ENCODE data around the gene GPC3. TPM values are rescaled to one million over a fixed set of nuclear protein-coding genes. Genes with fewer than 3 reads are reported as not detected.

Gene GPC3
- total RNA-seq, 3 donors from 2014 or later (not counting 1 experiment from before 2014, with no cell fraction given), result not detected

- H3K27me3 Mint-ChIP-seq (ENCODE audit: low read depth in 2 of 2), result peaks cover 4 to 15% of the 10 kb centered on the region in 2 donors
These were observed 338.7 kb downstream of the GPC3 start for GRCh38 chrX:133646719-133647116.

GRCh38 chrX:133645977-133646718 lies 339.2 kb downstream of the GPC3 start:
- TF ChIP-seq, protein P1, sequence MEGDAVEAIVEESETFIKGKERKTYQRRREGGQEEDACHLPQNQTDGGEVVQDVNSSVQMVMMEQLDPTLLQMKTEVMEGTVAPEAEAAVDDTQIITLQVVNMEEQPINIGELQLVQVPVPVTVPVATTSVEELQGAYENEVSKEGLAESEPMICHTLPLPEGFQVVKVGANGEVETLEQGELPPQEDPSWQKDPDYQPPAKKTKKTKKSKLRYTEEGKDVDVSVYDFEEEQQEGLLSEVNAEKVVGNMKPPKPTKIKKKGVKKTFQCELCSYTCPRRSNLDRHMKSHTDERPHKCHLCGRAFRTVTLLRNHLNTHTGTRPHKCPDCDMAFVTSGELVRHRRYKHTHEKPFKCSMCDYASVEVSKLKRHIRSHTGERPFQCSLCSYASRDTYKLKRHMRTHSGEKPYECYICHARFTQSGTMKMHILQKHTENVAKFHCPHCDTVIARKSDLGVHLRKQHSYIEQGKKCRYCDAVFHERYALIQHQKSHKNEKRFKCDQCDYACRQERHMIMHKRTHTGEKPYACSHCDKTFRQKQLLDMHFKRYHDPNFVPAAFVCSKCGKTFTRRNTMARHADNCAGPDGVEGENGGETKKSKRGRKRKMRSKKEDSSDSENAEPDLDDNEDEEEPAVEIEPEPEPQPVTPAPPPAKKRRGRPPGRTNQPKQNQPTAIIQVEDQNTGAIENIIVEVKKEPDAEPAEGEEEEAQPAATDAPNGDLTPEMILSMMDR (IDR thresholded peaks at IDR 0.05), result no peak
- H3K4me3 ChIP-seq (ENCODE audit: low read length), result no peak overlapping the region
- no peaks in the 10 kb centered on the region for H3K4me1 Mint-ChIP-seq
- no peaks in the 10 kb centered on the region for H3K9me3 Mint-ChIP-seq
- H3K4me1 ChIP-seq (ENCODE audit: control insufficient read depth, insufficient read depth, low read length), result no peaks in the 10 kb centered on the region
- H3K36me3 Mint-ChIP-seq, result no peaks in the 10 kb centered on the region
- peak in 1 of 2 donors; percentile 1 for DNase-seq
- intact Hi-C loops (cut with micrococcal nuclease), result no loop called here
- peaks cover 4 to 11% of the 10 kb centered on the region in 2 donors for H3K27me3 Mint-ChIP-seq (ENCODE audit: low read depth in 2 of 2)
- no peak overlapping the region for H3K4me3 Mint-ChIP-seq
- no peaks in the 10 kb centered on the region for H3K9me3 ChIP-seq (ENCODE audit: control insufficient read depth, insufficient read depth, low read length)
- H3K36me3 ChIP-seq (ENCODE audit: control insufficient read depth, insufficient read depth, low read length), result no peaks in the 10 kb centered on the region
- no peak for ATAC-seq
- no peaks in the 10 kb centered on the region for H3K27me3 ChIP-seq (ENCODE audit: control insufficient read depth, insufficient read depth, low read length)
- no peak overlapping the region for H3K27ac Mint-ChIP-seq
- 86% methylated on average over 4 of the region's 5 CpGs for WGBS (ENCODE audit: insufficient coverage)
- H3K27ac ChIP-seq (ENCODE audit: low read length), result no peak overlapping the region

More at GRCh38 chrX:133646719-133647116, 338.7 kb downstream of the GPC3 start:
- Mint-ChIP-seq H3K4me3 (no peak overlapping the region), H3K9me3 (no peaks in the 10 kb centered on the region), H3K36me3 (no peaks in the 10 kb centered on the region), H3K4me1 (no peaks in the 10 kb centered on the region), H3K27ac (no peak overlapping the region)
- TF ChIP-seq, protein P1 (IDR thresholded peaks at IDR 0.05), result no peak
- Histone ChIP-seq H3K27ac (ENCODE audit: low read length) (no peak overlapping the region), H3K4me1 (ENCODE audit: control insufficient read depth, insufficient read depth, low read length) (no peaks in the 10 kb centered on the region), H3K9me3 (ENCODE audit: control insufficient read depth, insufficient read depth, low read length) (no peaks in the 10 kb centered on the region), H3K4me3 (ENCODE audit: low read length) (no peak overlapping the region), H3K27me3 (ENCODE audit: control insufficient read depth, insufficient read depth, low read length) (no peaks in the 10 kb centered on the region), H3K36me3 (ENCODE audit: control insufficient read depth, insufficient read depth, low read length) (no peaks in the 10 kb centered on the region)
- DNase-seq, result no peak
- intact Hi-C loops (cut with micrococcal nuclease), result no loop called here
- WGBS (ENCODE audit: insufficient coverage), result 96% methylated on average over 3 of the region's 3 CpGs
- no peak for ATAC-seq

DNA sequence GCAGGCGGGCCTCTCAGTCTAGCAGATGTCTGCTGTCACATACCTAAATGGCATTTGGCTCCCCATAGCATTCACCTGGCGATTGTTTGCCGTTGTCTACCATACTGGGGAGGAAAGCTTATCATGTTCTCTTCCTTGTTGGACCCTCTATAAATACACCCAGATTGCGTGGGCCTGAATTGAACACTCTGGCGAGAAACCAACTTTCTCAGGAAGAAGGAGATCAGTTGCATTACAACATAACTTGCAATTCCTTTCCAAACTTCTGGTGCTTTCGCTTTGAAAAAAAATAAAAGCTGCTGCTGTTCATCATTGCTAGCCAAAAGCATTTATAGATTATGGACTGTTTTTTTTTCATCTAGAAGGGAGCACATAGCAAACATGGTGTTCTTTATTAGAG lies 340.1 kb downstream of the GPC3 start:
- no peak for DNase-seq
- H3K4me3 ChIP-seq (ENCODE audit: low read length), result no peak overlapping the region
- no peaks in the 10 kb centered on the region for H3K9me3 ChIP-seq (ENCODE audit: control insufficient read depth, insufficient read depth, low read length)
- TF ChIP-seq, protein P1 (IDR thresholded peaks at IDR 0.05), result no peak
- Mint-ChIP-seq H3K27me3 (ENCODE audit: low read depth in 2 of 2) (peaks cover 4 to 17% of the 10 kb centered on the region in 2 donors), H3K9me3 (no peaks in the 10 kb centered on the region), H3K36me3 (no peaks in the 10 kb centered on the region), H3K4me3 (no peak overlapping the region), H3K27ac (no peak overlapping the region), H3K4me1 (no peaks in the 10 kb centered on the region)
- no peak for ATAC-seq
- no peaks in the 10 kb centered on the region for H3K4me1 ChIP-seq (ENCODE audit: control insufficient read depth, insufficient read depth, low read length)
- no peak overlapping the region for H3K27ac ChIP-seq (ENCODE audit: low read length)
- WGBS (ENCODE audit: insufficient coverage), result 83% methylated on average over 6 of the region's 6 CpGs
- no peaks in the 10 kb centered on the region for H3K27me3 ChIP-seq (ENCODE audit: control insufficient read depth, insufficient read depth, low read length)
- intact Hi-C loops (cut with micrococcal nuclease), result no loop called here
- H3K36me3 ChIP-seq (ENCODE audit: control insufficient read depth, insufficient read depth, low read length), result no peaks in the 10 kb centered on the region

Measured in natural killer cell (primary cell).